CD14-positive monocyte (primary cell): ENCODE results near the gene STARD3. TPM values are rescaled to one million over a fixed set of nuclear protein-coding genes. Genes with fewer than 3 reads are reported as not detected.

ENCODE experiments used
- DNase-seq, 3 donors: peaks; one replicate each; pipeline ENCODE4 v3.0.0-alpha.2; 2011 to 2022
- H2AFZ ChIP-seq: 2 replicates; pipeline ENCODE4 v1.6.0; 2012; ENCODE audit warnings: mild to moderate bottlenecking, low read depth, low read length, inconsistent platforms; ENCODE audit not compliant: insufficient read depth, poor library complexity, severe bottlenecking
- H3K27ac ChIP-seq, 2 donors: 1 replicate in 1 of 2; 2 replicates in 1 of 2; pipeline ENCODE4 v1.5.1; 2012 to 2013; ENCODE audit warnings: low read length in 2 of 2, control low read depth in 1 of 2, inconsistent platforms in 1 of 2, low read depth in 1 of 2, mild to moderate bottlenecking in 1 of 2
- H3K27me3 ChIP-seq, 2 donors: one replicate each; pipeline versions ENCODE4 v1.6.0 to v1.6.1; 2011 to 2013; ENCODE audit warnings: low read length in 2 of 2; ENCODE audit not compliant: control insufficient read depth in 2 of 2, insufficient read depth in 2 of 2
- H3K36me3 ChIP-seq, 2 donors: replicated peaks in 1 of 2; 1 replicate in 1 of 2; 2 replicates in 1 of 2; pipeline versions ENCODE4 v1.5.1 to v1.6.1; 2012 to 2013; ENCODE audit warnings: low read length in 2 of 2, control low read depth in 1 of 2, inconsistent platforms in 1 of 2, mild to moderate bottlenecking in 1 of 2; ENCODE audit not compliant: insufficient read depth in 2 of 2, control insufficient read depth in 1 of 2
- H3K4me1 ChIP-seq, 2 donors: 1 replicate in 1 of 2; 2 replicates in 1 of 2; pipeline versions ENCODE4 v1.5.1 to v1.6.1; 2012 to 2013; ENCODE audit warnings: low read length in 2 of 2, control low read depth in 1 of 2, inconsistent platforms in 1 of 2, mild to moderate bottlenecking in 1 of 2, moderate library complexity in 1 of 2; ENCODE audit not compliant: insufficient read depth in 2 of 2, control insufficient read depth in 1 of 2
- H3K4me2 ChIP-seq: replicated peaks from 2 replicates; pipeline ENCODE3; 2012; ENCODE audit warnings: low read length, moderate library complexity, mild to moderate bottlenecking; ENCODE audit not compliant: poor library complexity, severe bottlenecking; ENCODE audit errors: extremely low read depth
- H3K4me3 ChIP-seq, 3 experiments: fragments of 200-600 bp in 1 of 3; sonication (generic) in 1 of 3; replicated peaks in 1 of 3; 1 replicate in 2 of 3; 2 replicates in 1 of 3; pipeline ENCODE4 v1.5.1; 2011 to 2013; ENCODE audit warnings: low read length in 3 of 3, mild to moderate bottlenecking in 3 of 3, control low read depth in 2 of 3, low read depth in 2 of 3, inconsistent platforms in 1 of 3, moderate library complexity in 1 of 3
- H3K79me2 ChIP-seq: 2 replicates; pipeline ENCODE4 v1.6.0; 2012; ENCODE audit warnings: mild to moderate bottlenecking, control low read depth, inconsistent platforms, low read length, moderate library complexity; ENCODE audit not compliant: insufficient read depth
- H3K9ac ChIP-seq: 2 replicates; pipeline ENCODE4 v1.6.0; 2017; ENCODE audit warnings: low read length, mild to moderate bottlenecking; ENCODE audit not compliant: insufficient read depth, poor library complexity, severe bottlenecking
- H3K9me3 ChIP-seq, 2 donors: replicated peaks in 1 of 2; 1 replicate in 1 of 2; 2 replicates in 1 of 2; pipeline versions ENCODE4 v1.5.1 to v1.6.1; 2012 to 2013; ENCODE audit warnings: low read length in 2 of 2, control low read depth in 1 of 2; ENCODE audit not compliant: control insufficient read depth in 1 of 2, insufficient read depth in 1 of 2
- H4K20me1 ChIP-seq: 2 replicates; pipeline ENCODE4 v1.6.0; 2012; ENCODE audit warnings: mild to moderate bottlenecking, low read length, control low read depth, moderate library complexity; ENCODE audit not compliant: insufficient read depth
- H3K27ac Mint-ChIP-seq, 7 donors: one replicate each; pipeline ENCODE4 v1.8.0; 2020; ENCODE audit warnings: mild to moderate bottlenecking in 7 of 7, mixed read lengths in 7 of 7, moderate library complexity in 6 of 7, inconsistent platforms in 2 of 7
- H3K27me3 Mint-ChIP-seq, 3 donors: one replicate each; pipeline ENCODE4 v1.8.0; 2021 to 2022; ENCODE audit warnings: low read depth in 3 of 3, mild to moderate bottlenecking in 3 of 3, mixed read lengths in 3 of 3, moderate library complexity in 3 of 3, inconsistent platforms in 1 of 3
- H3K36me3 Mint-ChIP-seq, 2 donors: one replicate each; pipeline ENCODE4 v1.8.0; 2020; ENCODE audit warnings: mixed read lengths in 2 of 2, inconsistent platforms in 1 of 2, mild to moderate bottlenecking in 1 of 2
- H3K4me1 Mint-ChIP-seq: one replicate; pipeline ENCODE4 v1.8.0; 2020; ENCODE audit warnings: mild to moderate bottlenecking, mixed read lengths
- H3K4me3 Mint-ChIP-seq, 2 donors: one replicate each; pipeline ENCODE4 v1.8.0; 2020; ENCODE audit warnings: mild to moderate bottlenecking in 2 of 2, mixed read lengths in 2 of 2, moderate library complexity in 1 of 2
- H3K9me3 Mint-ChIP-seq, 7 donors: one replicate each; pipeline ENCODE4 v1.8.0; 2020 to 2022; ENCODE audit warnings: mixed read lengths in 7 of 7, mild to moderate bottlenecking in 6 of 7, moderate library complexity in 6 of 7, inconsistent platforms in 2 of 7
- CTCF ChIP-seq: fragments of 200-600 bp; IDR thresholded peaks from one replicate; pipeline ENCODE4 v1.8.0; 2022; ENCODE audit warnings: antibody characterized with exemption, mild to moderate bottlenecking
- whole genome bisulfite sequencing: methylation state at CpG from one replicate; pipeline ENCODE4 v1.1.5; 2013; ENCODE audit warnings: missing lambda C conversion rate; ENCODE audit not compliant: insufficient coverage; 5-methylcytosine and 5-hydroxymethylcytosine counted together
- intact Hi-C, 2 donors: fragments of 100-400 bp; cut with micrococcal nuclease; formaldehyde crosslinking; loops; one replicate each; pipeline versions ENCODE4 v1.15.0 to v1.15.1; 2023
- polyA plus RNA-seq, 3 donors: library from polyadenylated mRNA; depleted of rRNA in 1 of 3; unstranded in 2 of 3; stranded (reverse) in 1 of 3; fragments of 300-500 nt in 2 of 3; fragments of >200 nt in 1 of 3; fragmentation: Illumina TruSeq in 2 of 3; gene quantifications; 1 replicate in 2 of 3; 2 replicates in 1 of 3; pipeline ENCODE4 v1.2.3, GENCODE V29; 2012 to 2021

Gene STARD3
- polyA plus RNA-seq, 3 donors, result 35.1 to 114 (median 45.3) TPM

GRCh38 chr17:39615434-39615833 lies 21.5 kb upstream of the STARD3 start:
- Mint-ChIP-seq H3K27me3 (peaks cover 48 to 82% (median 61%) of the 10 kb centered on the region in 3 donors), H3K27ac (no peak overlapping the region), H3K4me1 (peaks cover 11% of the 10 kb centered on the region), H3K4me3 (peak overlapping the region in 1 of 2 donors; percentile 65), H3K9me3 (peaks cover 0 to 3% (median 0%) of the 10 kb centered on the region in 7 donors), H3K36me3 (no peaks in the 10 kb centered on the region)
- no peaks in the 10 kb centered on the region for H3K36me3 ChIP-seq
- peaks cover 11 to 15% of the 10 kb centered on the region in 2 donors for H3K4me1 ChIP-seq
- no peak for DNase-seq
- intact Hi-C loops, result no loop called here
- peaks cover 12 to 50% of the 10 kb centered on the region in 2 donors for H3K27me3 ChIP-seq
- H3K9me3 ChIP-seq, result no peaks in the 10 kb centered on the region
- H2AFZ ChIP-seq, result no peak overlapping the region
- no peak overlapping the region for H3K27ac ChIP-seq
- no peak overlapping the region for H3K4me2 ChIP-seq
- TF ChIP-seq CTCF, result no peak
- H3K4me3 ChIP-seq, result no peak overlapping the region
- H4K20me1 ChIP-seq, result no peaks in the 10 kb centered on the region
- no peaks in the 10 kb centered on the region for H3K79me2 ChIP-seq
- WGBS, result 56% methylated on average over 5 of the region's 6 CpGs
- no peak overlapping the region for H3K9ac ChIP-seq

GRCh38 chr17:39617100-39617445 lies 19.9 kb upstream of the STARD3 start:
- Mint-ChIP-seq H3K27me3 (peaks cover 42 to 84% (median 66%) of the 10 kb centered on the region in 3 donors), H3K36me3 (no peaks in the 10 kb centered on the region), H3K4me3 (peak overlapping the region; percentile 70 to 73), H3K4me1 (peaks cover 15% of the 10 kb centered on the region), H3K9me3 (peaks cover 0 to 3% (median 0%) of the 10 kb centered on the region in 7 donors), H3K27ac (peak overlapping the region in 1 of 7 donors; percentile 57)
- peaks cover 13 to 17% of the 10 kb centered on the region in 2 donors for H3K4me1 ChIP-seq
- H3K9ac ChIP-seq, result no peak overlapping the region
- peaks cover 9 to 51% of the 10 kb centered on the region in 2 donors for H3K27me3 ChIP-seq
- H3K27ac ChIP-seq, result no peak overlapping the region
- 40% methylated on average over 1 of the region's 3 CpGs for WGBS
- H3K36me3 ChIP-seq, result no peaks in the 10 kb centered on the region
- H3K4me2 ChIP-seq, result peak overlapping the region; percentile 84
- H3K9me3 ChIP-seq, result no peaks in the 10 kb centered on the region
- H3K79me2 ChIP-seq, result no peaks in the 10 kb centered on the region
- intact Hi-C loops, result no loop called here
- DNase-seq, result no peak
- H3K4me3 ChIP-seq, result peak overlapping the region in 1 of 3 experiments; percentile 79
- TF ChIP-seq CTCF, result no peak
- H2AFZ ChIP-seq, result peak overlapping the region; percentile 77
- H4K20me1 ChIP-seq, result no peaks in the 10 kb centered on the region
